ENCODE measurements around the gene CDH22. TPM values are rescaled to one million over a fixed set of nuclear protein-coding genes. Genes with fewer than 3 reads are reported as not detected.

Gene CDH22
- total and polyA plus RNA-seq, 10 donors: not detected

DNA sequence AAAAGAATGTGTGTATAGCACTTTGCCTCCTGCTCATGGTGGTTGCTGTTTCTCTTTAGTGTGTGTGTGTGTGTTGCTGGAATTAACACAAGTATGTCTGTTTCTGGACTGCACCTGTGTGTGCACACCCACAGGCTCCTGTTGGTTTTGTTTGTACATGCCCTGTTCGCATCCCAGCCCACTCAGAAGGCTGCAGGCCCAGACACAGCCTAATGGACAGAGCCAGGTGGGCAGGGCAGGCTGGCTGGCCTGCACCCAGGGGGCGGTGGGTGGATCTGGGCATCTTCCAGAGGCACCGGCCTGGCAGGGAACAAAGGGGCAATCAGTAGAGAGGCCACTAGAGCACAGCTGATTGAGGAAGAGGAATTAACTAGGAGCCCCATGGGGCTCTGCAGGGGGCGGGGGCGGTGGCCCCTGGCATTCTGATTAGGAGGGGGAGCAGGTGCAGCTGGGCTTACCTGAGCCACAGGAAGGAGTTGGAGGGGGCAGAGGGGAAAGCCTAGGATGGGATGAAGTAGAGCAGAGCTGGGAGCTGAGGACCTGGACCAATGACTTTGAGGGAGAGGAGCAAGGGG is 168.3 kb downstream of the CDH22 start:
- 68 to 75% (median 72%) methylated on average over 5 of the region's 5 CpGs for WGBS, 5 donors

DNA sequence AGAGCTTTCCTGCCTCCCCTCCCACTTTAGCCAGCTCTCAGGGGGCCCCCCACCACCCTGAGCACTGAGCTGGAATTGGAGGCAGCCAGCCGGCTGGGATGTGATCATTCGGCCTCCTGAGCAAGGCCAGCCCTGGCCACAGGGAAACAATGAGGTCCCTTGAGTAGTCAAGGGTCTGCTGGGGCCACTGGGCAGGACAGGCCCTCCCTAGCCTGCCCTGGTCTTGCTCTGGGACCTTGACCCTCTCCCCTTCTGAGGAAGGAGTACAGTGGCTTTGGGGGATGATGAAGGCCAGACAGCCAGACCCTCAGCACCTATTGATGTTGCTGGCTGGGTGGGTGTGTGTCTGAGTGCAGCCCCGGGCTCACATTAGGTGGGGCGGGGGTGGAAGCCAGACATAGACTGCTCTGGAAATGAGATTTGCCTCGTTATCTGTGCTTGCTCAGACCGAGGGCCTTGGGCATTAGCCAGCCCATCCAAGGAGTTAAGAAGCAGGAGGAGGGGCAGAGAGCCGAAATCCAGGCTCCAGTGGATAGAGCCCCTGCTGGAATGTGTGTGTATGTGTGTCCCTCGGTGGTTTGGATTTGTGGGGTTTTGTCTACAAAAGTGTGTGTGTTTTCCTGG is 168.9 kb downstream of the CDH22 start:
- Histone ChIP-seq H3K4me1 (no peaks in the 10 kb centered on the region), H3K27ac (no peak overlapping the region), H3K4me3 (no peak overlapping the region), H3K27me3 (replicated peaks in 1 of 7) (peaks cover 0 to 72% (median 25%) of the 10 kb centered on the region in 7 donors), H3K36me3 (no peaks in the 10 kb centered on the region), H3K9me3 (no peaks in the 10 kb centered on the region)
- no peak for DNase-seq
- intact Hi-C loops (cut with DNase I; ENCODE audit: low total_unique reads): no loop called here
- TF ChIP-seq POLR2AphosphoS5 (IDR thresholded peaks at IDR 0.05) (no peak), POLR2A (IDR thresholded peaks at IDR 0.05) (no peak)
- TF ChIP-seq, protein P1, sequence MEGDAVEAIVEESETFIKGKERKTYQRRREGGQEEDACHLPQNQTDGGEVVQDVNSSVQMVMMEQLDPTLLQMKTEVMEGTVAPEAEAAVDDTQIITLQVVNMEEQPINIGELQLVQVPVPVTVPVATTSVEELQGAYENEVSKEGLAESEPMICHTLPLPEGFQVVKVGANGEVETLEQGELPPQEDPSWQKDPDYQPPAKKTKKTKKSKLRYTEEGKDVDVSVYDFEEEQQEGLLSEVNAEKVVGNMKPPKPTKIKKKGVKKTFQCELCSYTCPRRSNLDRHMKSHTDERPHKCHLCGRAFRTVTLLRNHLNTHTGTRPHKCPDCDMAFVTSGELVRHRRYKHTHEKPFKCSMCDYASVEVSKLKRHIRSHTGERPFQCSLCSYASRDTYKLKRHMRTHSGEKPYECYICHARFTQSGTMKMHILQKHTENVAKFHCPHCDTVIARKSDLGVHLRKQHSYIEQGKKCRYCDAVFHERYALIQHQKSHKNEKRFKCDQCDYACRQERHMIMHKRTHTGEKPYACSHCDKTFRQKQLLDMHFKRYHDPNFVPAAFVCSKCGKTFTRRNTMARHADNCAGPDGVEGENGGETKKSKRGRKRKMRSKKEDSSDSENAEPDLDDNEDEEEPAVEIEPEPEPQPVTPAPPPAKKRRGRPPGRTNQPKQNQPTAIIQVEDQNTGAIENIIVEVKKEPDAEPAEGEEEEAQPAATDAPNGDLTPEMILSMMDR (IDR thresholded peaks at IDR 0.05 in 8 of 11, conservative IDR thresholded peaks at IDR 0.05 in 3 of 11): no peak
- 45 to 65% (median 61%) methylated on average over 6 to 8 of the region's 8 CpGs for WGBS, 5 donors

More for the DNA sequence above, 168.3 kb downstream of the CDH22 start:
- Histone ChIP-seq H3K36me3 (no peaks in the 10 kb centered on the region), H3K27ac (no peak overlapping the region), H3K27me3 (replicated peaks in 1 of 7) (peaks cover 0 to 68% (median 25%) of the 10 kb centered on the region in 7 donors), H3K4me3 (no peak overlapping the region), H3K9me3 (no peaks in the 10 kb centered on the region), H3K4me1 (no peaks in the 10 kb centered on the region)
- DNase-seq: no peak
- intact Hi-C loops (cut with DNase I; ENCODE audit: low total_unique reads): no loop called here
- TF ChIP-seq, protein P1 (IDR thresholded peaks at IDR 0.05 in 8 of 11, conservative IDR thresholded peaks at IDR 0.05 in 3 of 11): no peak
- TF ChIP-seq POLR2A (IDR thresholded peaks at IDR 0.05) (no peak), POLR2AphosphoS5 (IDR thresholded peaks at IDR 0.05) (no peak)

DNA sequence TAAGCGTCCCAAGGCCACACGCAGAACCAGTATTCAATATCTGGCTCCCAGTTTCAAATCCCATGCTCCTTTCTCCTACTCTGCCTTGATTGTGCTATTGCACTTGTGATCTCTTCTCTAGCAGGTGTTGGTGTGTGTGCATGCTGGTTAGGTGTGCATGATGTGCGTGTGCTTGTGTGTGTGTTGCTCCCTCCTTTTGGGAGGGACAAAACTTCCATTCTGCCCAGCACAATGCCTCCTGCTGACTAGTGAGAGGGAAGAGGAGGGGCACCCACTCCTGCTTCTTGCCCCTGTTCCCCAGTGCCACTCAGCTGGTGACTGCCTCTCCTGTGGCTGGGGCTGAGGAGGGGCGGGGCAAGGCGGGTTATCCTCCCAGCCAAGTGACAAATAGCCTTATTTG is 170.5 kb downstream of the CDH22 start:
- no peaks in the 10 kb centered on the region for H3K9me3 ChIP-seq
- TF ChIP-seq, protein P1 (IDR thresholded peaks at IDR 0.05 in 8 of 11, conservative IDR thresholded peaks at IDR 0.05 in 3 of 11): no peak
- TF ChIP-seq POLR2A (IDR thresholded peaks at IDR 0.05) (no peak), POLR2AphosphoS5 (IDR thresholded peaks at IDR 0.05) (no peak)
- H3K4me1 ChIP-seq: peaks cover 0 to 5% (median 3%) of the 10 kb centered on the region in 6 donors
- no peaks in the 10 kb centered on the region for H3K36me3 ChIP-seq
- no peak overlapping the region for H3K4me3 ChIP-seq
- WGBS, 5 donors: 61 to 83% (median 71%) methylated on average over 5 of the region's 5 CpGs
- intact Hi-C loops (cut with DNase I; ENCODE audit: low total_unique reads): no loop called here
- peaks cover 0 to 88% (median 29%) of the 10 kb centered on the region in 7 donors for H3K27me3 ChIP-seq (replicated peaks in 1 of 7)
- no peak overlapping the region for H3K27ac ChIP-seq
- DNase-seq: no peak

DNA sequence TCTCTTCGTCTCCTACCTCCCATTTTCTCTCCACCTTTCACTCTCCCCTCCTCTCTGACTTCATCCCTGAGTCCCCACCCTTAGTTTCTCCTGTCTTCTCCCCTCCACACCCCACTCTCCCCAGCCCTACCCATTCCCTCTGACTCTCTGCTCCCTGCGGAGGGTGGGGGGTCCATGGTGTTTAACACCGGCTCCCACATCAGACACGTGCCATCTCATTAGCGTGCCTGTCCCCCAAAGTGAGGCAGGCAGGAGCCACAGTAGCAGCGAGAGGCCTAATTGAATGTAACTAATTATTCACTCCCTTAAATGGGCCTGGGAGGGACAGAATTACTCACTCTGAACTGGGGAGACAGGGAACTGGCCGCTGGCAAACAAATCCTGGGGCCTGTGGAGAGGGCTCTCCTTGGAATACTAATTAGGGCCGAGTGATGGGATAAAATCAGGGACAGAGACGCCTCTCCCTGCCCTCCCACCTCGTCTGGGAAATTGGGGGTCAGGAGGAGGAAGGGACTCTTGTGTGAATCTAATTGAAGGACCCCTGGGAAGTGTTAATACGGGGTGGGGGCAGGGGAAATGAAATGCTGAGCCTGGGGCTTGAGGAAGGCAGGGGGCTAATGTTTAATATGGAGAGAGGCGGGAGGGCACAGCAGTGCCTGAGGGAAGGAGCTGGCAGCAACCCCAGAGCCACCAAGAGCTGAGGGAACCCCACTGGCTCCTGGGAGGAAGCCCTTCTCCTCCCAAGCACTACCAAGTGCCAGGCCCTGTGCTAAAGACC is 172.3 kb downstream of the CDH22 start:
- TF ChIP-seq, protein P1 (IDR thresholded peaks at IDR 0.05 in 8 of 11, conservative IDR thresholded peaks at IDR 0.05 in 3 of 11): no peak
- TF ChIP-seq POLR2A (IDR thresholded peaks at IDR 0.05) (no peak), POLR2AphosphoS5 (IDR thresholded peaks at IDR 0.05) (no peak)
- Histone ChIP-seq H3K36me3 (no peaks in the 10 kb centered on the region), H3K4me1 (peaks cover 4 to 19% (median 9%) of the 10 kb centered on the region in 6 donors), H3K9me3 (no peaks in the 10 kb centered on the region), H3K4me3 (no peak overlapping the region), H3K27me3 (replicated peaks in 1 of 7) (peaks cover 0 to 92% (median 28%) of the 10 kb centered on the region in 7 donors), H3K27ac (no peak overlapping the region)
- intact Hi-C loops (cut with DNase I; ENCODE audit: low total_unique reads): no loop called here
- no peak for DNase-seq
- WGBS, 5 donors: 51 to 58% (median 53%) methylated on average over 12 of the region's 12 CpGs

All from spleen (tissue), 11 donors.